BJ (cell line): ENCODE results near the gene SERTM1. TPM values are rescaled to one million over a fixed set of nuclear protein-coding genes. Genes with fewer than 3 reads are reported as not detected.
A peak's percentile ranks its signal among the peaks of the same experiment; 100 is the strongest.

Experiments used
- CTCF ChIA-PET: fragments of 350-600 bp; formaldehyde crosslinking; extraction: SDS; loops from one replicate; lab custom pipeline; 2021; ENCODE audit warnings: antibody characterized with exemption, inconsistent platforms; lab: Yijun Ruan, JAX
- POLR2A ChIA-PET: fragments of 300-600 bp; sonication (Branson Sonifier 250); formaldehyde crosslinking; extraction: SDS; loops from one replicate; lab custom pipeline; 2021; ENCODE audit warnings: antibody characterized with exemption; lab: Charles Lee
- DNase-seq: peaks from one replicate; pipeline ENCODE4 v3.0.0-alpha.2; 2011; ENCODE audit warnings: low read depth
- H3K27me3 ChIP-seq: 2 replicates; pipeline ENCODE4 v1.6.0; 2011; ENCODE audit warnings: low read length; ENCODE audit not compliant: control insufficient read depth, insufficient read depth
- H3K36me3 ChIP-seq: 2 replicates; pipeline ENCODE4 v1.5.1; 2011; ENCODE audit warnings: low read length; ENCODE audit not compliant: control insufficient read depth, insufficient read depth
- H3K4me3 ChIP-seq: 2 replicates; pipeline ENCODE4 v1.5.1; 2011; ENCODE audit warnings: low read depth, mild to moderate bottlenecking, control low read depth, low read length
- polyA plus RNA-seq: library from polyadenylated mRNA; depleted of rRNA; stranded (reverse); fragments of >200 nt; gene quantifications from 2 replicates; pipeline ENCODE4 v1.2.3, GENCODE V29; 2011
- TF ChIP-seq, protein P1 (sequence below): IDR thresholded peaks from 2 replicates; pipeline ENCODE4 v1.5.1; 2011; ENCODE audit warnings: low read depth, mild to moderate bottlenecking, control low read depth, inconsistent platforms, low read length, moderate library complexity; ENCODE audit not compliant: insufficient read depth

The SERTM1 gene
- polyA plus RNA-seq, 1 experiment, result not detected

DNA sequence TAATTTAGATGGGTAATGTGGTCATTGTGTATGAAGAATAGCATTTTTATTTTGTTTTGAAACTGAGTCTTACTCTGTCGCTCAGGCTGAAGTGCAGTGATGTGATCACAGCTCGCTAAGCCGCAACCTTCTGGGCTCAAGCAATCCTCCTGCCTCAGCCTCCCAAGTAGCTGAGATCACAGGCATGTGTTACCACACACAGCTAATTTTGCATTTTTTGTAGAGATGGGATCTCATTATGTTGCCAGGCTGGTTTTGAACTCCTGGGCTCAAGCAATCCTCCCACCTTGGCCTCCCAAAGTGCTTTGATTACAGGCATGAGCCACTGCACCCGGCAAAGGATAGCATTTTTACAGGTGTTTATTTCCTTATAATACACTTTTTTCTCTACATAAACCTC lies 36.6 kb downstream of the SERTM1 start:
- DNase-seq, result no peak
- no peaks in the 10 kb centered on the region; the same call in 1 of the 2 replicates for H3K36me3 ChIP-seq
- ChIA-PET POLR2A (no interaction called here), CTCF (interaction anchor here (0.9 kb wide), 1 partner anchor 11 kb away, joined by 3 read pairs; no protein-coding TSS in a partner anchor)
- H3K4me3 ChIP-seq, result no peak overlapping the region
- TF ChIP-seq, protein P1, sequence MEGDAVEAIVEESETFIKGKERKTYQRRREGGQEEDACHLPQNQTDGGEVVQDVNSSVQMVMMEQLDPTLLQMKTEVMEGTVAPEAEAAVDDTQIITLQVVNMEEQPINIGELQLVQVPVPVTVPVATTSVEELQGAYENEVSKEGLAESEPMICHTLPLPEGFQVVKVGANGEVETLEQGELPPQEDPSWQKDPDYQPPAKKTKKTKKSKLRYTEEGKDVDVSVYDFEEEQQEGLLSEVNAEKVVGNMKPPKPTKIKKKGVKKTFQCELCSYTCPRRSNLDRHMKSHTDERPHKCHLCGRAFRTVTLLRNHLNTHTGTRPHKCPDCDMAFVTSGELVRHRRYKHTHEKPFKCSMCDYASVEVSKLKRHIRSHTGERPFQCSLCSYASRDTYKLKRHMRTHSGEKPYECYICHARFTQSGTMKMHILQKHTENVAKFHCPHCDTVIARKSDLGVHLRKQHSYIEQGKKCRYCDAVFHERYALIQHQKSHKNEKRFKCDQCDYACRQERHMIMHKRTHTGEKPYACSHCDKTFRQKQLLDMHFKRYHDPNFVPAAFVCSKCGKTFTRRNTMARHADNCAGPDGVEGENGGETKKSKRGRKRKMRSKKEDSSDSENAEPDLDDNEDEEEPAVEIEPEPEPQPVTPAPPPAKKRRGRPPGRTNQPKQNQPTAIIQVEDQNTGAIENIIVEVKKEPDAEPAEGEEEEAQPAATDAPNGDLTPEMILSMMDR, result no peak
- no peaks in the 10 kb centered on the region for H3K27me3 ChIP-seq

DNA sequence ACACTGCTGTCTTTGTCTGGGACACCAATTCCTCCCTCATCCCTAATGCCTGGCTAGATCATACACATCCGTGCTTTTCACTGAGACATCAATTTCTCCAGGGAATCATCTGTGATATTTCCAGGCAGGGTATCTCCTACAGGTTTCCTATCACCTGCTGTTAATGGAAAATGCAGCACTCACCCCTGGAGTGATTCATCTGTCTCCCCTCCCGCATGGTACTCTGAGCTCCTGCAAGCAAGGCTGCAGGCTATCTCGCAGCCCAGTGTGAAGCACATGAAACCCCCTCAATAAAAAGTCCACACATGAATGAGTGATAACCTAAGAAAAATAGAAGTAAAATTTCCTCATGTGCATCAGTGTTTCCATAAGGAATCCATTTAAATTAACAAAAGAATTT lies 38.5 kb downstream of the SERTM1 start:
- ChIA-PET POLR2A (interaction anchor here (0.7 kb wide), 1 partner anchor 17 kb away, joined by 3 read pairs; no protein-coding TSS in a partner anchor), CTCF (interaction anchor here (0.7 kb wide), 1 partner anchor 16 kb away, joined by 4 read pairs; no protein-coding TSS in a partner anchor)
- Histone ChIP-seq H3K27me3 (no peaks in the 10 kb centered on the region; the same call in 1 of the 2 replicates), H3K36me3 (no peaks in the 10 kb centered on the region; the same call in 1 of the 2 replicates), H3K4me3 (no peak overlapping the region)
- DNase-seq, result no peak
- TF ChIP-seq, protein P1, result no peak

DNA sequence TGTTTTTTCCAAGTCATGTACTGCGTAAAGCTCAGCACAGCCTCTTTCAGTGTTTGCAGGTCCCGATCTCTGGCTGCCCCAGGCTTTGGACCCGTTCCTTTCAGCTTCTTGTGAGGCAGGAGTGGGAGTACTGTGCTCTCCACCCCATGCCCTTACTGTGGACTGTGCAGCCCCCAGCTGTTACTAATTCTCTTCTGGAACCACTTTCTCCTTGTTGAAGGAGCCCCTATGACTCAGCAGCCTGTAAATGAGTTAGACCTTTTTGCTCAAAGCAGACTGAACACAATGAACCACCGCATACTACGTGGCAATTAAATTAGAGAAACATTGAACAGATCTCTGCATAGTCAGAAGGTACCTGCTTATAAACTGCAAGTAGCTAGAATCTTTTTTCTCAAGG lies 39.0 kb downstream of the SERTM1 start:
- DNase-seq, result peak; percentile 24
- ChIA-PET CTCF (interaction anchor here (0.7 to 1.3 kb wide), 2 partner anchors 16 to 23 kb away, joined by 3 to 4 read pairs; no protein-coding TSS in a partner anchor), POLR2A (interaction anchor here (0.7 kb wide), 1 partner anchor 16 kb away, joined by 3 read pairs; no protein-coding TSS in a partner anchor)
- Histone ChIP-seq H3K4me3 (no peak overlapping the region), H3K27me3 (no peaks in the 10 kb centered on the region; the same call in 1 of the 2 replicates), H3K36me3 (no peaks in the 10 kb centered on the region; the same call in 1 of the 2 replicates)
- TF ChIP-seq, protein P1, result no peak

DNA sequence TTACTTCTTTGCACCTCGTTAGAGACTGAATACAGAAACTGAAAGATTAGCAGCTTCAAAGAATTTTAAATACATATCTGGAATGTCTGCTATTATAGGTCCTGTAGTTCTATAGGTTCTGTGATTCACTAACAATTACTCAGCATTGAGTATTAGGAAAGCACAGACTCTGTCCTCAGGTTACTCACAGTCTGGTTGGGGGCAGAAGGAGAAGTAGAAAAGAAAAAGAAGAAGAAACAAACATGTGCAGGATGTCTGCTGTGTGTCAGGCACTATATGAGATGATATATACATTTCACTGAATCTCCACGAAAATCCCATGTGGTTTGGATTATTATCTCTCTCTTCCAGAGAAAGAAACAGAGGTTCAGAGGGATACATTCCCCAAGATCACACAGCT lies 40.1 kb downstream of the SERTM1 start:
- CTCF ChIA-PET, result interaction anchor here (0.8 to 1.3 kb wide), 3 partner anchors 9 to 432 kb away, joined by 3 read pairs; no protein-coding TSS in a partner anchor
- Histone ChIP-seq H3K27me3 (no peaks in the 10 kb centered on the region; the same call in 1 of the 2 replicates), H3K4me3 (no peak overlapping the region), H3K36me3 (no peaks in the 10 kb centered on the region; the same call in 1 of the 2 replicates)
- no peak for DNase-seq
- TF ChIP-seq, protein P1, result no peak
- POLR2A ChIA-PET, result no interaction called here

DNA sequence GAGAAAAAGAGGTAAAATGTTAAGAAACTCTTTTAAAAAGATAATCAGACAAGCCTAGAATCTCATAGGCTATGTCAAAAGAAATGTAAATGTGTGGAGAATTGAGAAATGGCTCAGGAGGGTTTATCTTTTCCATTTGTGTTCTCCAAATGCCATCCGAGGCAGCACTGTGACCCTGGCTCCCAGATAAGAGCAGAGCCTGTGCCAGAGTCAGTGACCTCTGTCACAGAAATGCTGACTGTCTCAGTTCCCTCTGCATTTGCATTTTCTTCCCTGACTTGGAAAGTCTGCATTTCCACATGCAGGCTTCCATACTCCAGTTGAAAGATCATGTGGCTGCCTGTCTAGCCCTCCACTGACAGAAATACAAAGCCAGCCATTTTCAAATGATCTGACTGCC lies 42.0 kb downstream of the SERTM1 start:
- Histone ChIP-seq H3K4me3 (no peak overlapping the region), H3K36me3 (no peaks in the 10 kb centered on the region; the same call in 1 of the 2 replicates), H3K27me3 (no peaks in the 10 kb centered on the region; the same call in 1 of the 2 replicates)
- no peak for DNase-seq
- TF ChIP-seq, protein P1, result no peak
- ChIA-PET CTCF (no interaction called here), POLR2A (no interaction called here)
